RWPE2 (cell line): Measurements from ENCODE around the gene KCTD17.

Experiments used
- ATAC-seq: fragments of 200-7000 bp; cut with Tn5 transposase; 3 replicates; pipeline ENCODE4 v1.9.1; 2021; ENCODE audit warnings: low read depth
- DNase-seq: peaks from one replicate; pipeline ENCODE4 v3.0.0-alpha.2; 2020; ENCODE audit warnings: low spot score
- H3K27ac ChIP-seq: fragments of 450-650 bp; 2 replicates; pipeline ENCODE4 v1.5.1; 2017; ENCODE audit warnings: mild to moderate bottlenecking; ENCODE audit not compliant: poor library complexity, severe bottlenecking
- H3K27me3 ChIP-seq: fragments of 250-450 bp; sonication (Bioruptor Pico); 2 replicates; pipeline ENCODE4 v1.5.1; 2021; ENCODE audit warnings: mild to moderate bottlenecking, moderate library complexity; ENCODE audit not compliant: insufficient read depth, poor library complexity, severe bottlenecking
- H3K36me3 ChIP-seq: fragments of 250-450 bp; sonication (Bioruptor Pico); 2 replicates; pipeline ENCODE4 v1.5.1; 2020; ENCODE audit warnings: low read depth, mild to moderate bottlenecking, moderate library complexity
- H3K4me1 ChIP-seq: fragments of 250-450 bp; sonication (Bioruptor Pico); 2 replicates; pipeline ENCODE4 v1.5.1; 2021; ENCODE audit warnings: mild to moderate bottlenecking, moderate library complexity; ENCODE audit not compliant: insufficient read depth, poor library complexity, severe bottlenecking
- H3K4me3 ChIP-seq: fragments of 250-450 bp; sonication (Bioruptor Pico); 2 replicates; pipeline ENCODE4 v1.5.1; 2021; ENCODE audit warnings: mild to moderate bottlenecking, moderate library complexity; ENCODE audit not compliant: severe bottlenecking
- H3K9me3 ChIP-seq: fragments of 250-450 bp; sonication (Bioruptor Pico); 2 replicates; pipeline ENCODE4 v1.5.1; 2021; ENCODE audit warnings: mild to moderate bottlenecking, moderate library complexity; ENCODE audit not compliant: severe bottlenecking
- CTCF ChIP-seq: fragments of 450-650 bp; IDR thresholded peaks from one replicate; pipeline ENCODE4 v1.5.1; 2017; ENCODE audit warnings: mild to moderate bottlenecking, moderate library complexity; ENCODE audit not compliant: poor library complexity, severe bottlenecking

KCTD17 gene

GRCh38 chr22:37065180-37065579 lies 13.6 kb downstream of the KCTD17 start:
- no peak for ATAC-seq
- no peaks in the 10 kb centered on the region for H3K9me3 ChIP-seq
- no peak for TF ChIP-seq CTCF
- H3K27me3 ChIP-seq = no peaks in the 10 kb centered on the region
- H3K4me3 ChIP-seq = no peak overlapping the region
- no peak for DNase-seq
- no peak overlapping the region for H3K27ac ChIP-seq
- no peaks in the 10 kb centered on the region for H3K4me1 ChIP-seq
- H3K36me3 ChIP-seq = no peaks in the 10 kb centered on the region

- Histone ChIP-seq H3K9me3 (no peaks in the 10 kb centered on the region), H3K4me1 (no peaks in the 10 kb centered on the region), H3K36me3 (no peaks in the 10 kb centered on the region), H3K27ac (no peak overlapping the region), H3K4me3 (no peak overlapping the region), H3K27me3 (no peaks in the 10 kb centered on the region)
- no peak for TF ChIP-seq CTCF
- DNase-seq = no peak
- ATAC-seq = no peak
Observed at GRCh38 chr22:37065961-37066360, 14.4 kb downstream of the KCTD17 start.

GRCh38 chr22:37067428-37067827 lies 15.9 kb downstream of the KCTD17 start:
- TF ChIP-seq CTCF = no peak
- H3K36me3 ChIP-seq = no peaks in the 10 kb centered on the region
- H3K27ac ChIP-seq = no peak overlapping the region
- H3K27me3 ChIP-seq = no peaks in the 10 kb centered on the region
- H3K9me3 ChIP-seq = no peaks in the 10 kb centered on the region
- H3K4me3 ChIP-seq = no peak overlapping the region
- DNase-seq (no peak), ATAC-seq (no peak)
- H3K4me1 ChIP-seq = no peaks in the 10 kb centered on the region

GRCh38 chr22:37068859-37069258 lies 17.3 kb downstream of the KCTD17 start:
- H3K27me3 ChIP-seq = no peaks in the 10 kb centered on the region
- no peaks in the 10 kb centered on the region for H3K36me3 ChIP-seq
- no peak overlapping the region for H3K27ac ChIP-seq
- TF ChIP-seq CTCF = no peak
- ATAC-seq (no peak), DNase-seq (no peak)
- no peak overlapping the region for H3K4me3 ChIP-seq
- H3K4me1 ChIP-seq = no peaks in the 10 kb centered on the region
- H3K9me3 ChIP-seq = no peaks in the 10 kb centered on the region

GRCh38 chr22:37069319-37069718 lies 17.8 kb downstream of the KCTD17 start:
- no peaks in the 10 kb centered on the region for H3K27me3 ChIP-seq
- DNase-seq (no peak), ATAC-seq (no peak)
- H3K4me1 ChIP-seq = no peaks in the 10 kb centered on the region
- no peak for TF ChIP-seq CTCF
- no peaks in the 10 kb centered on the region for H3K9me3 ChIP-seq
- H3K36me3 ChIP-seq = no peaks in the 10 kb centered on the region
- no peak overlapping the region for H3K27ac ChIP-seq
- H3K4me3 ChIP-seq = no peak overlapping the region
